Esophagus squamous epithelium (tissue), 5 donors: Measurements from ENCODE around the gene HDAC8. TPM values are rescaled to one million over a fixed set of nuclear protein-coding genes. Genes with fewer than 3 reads are reported as not detected.

ENCODE experiments used
- DNase-seq: peaks from one replicate; lab custom pipeline; 2025; lab: John Stamatoyannopoulos, UW
- H3K27ac ChIP-seq, 4 donors: fragments of 200-600 bp; sonication (generic); one replicate each; pipeline ENCODE4 v1.5.1; 2016 to 2019; ENCODE audit warnings: mild to moderate bottlenecking in 1 of 4
- H3K27me3 ChIP-seq, 4 donors: fragments of 200-600 bp; sonication (generic); 1 replicate in 3 of 4; 2 replicates in 1 of 4; pipeline versions ENCODE4 v1.5.1 to v1.6.0; 2017 to 2021; ENCODE audit warnings: antibody characterized with exemption in 1 of 4
- H3K36me3 ChIP-seq, 3 donors: fragments of 200-600 bp; sonication (generic); one replicate each; pipeline ENCODE4 v1.5.1; 2016 to 2019
- H3K4me1 ChIP-seq, 3 donors: fragments of 200-600 bp; sonication (generic); one replicate each; pipeline ENCODE4 v1.5.1; 2017 to 2019
- H3K4me3 ChIP-seq, 4 donors: fragments of 200-600 bp; sonication (generic); 1 replicate in 3 of 4; 2 replicates in 1 of 4; pipeline ENCODE4 v1.5.1; 2016 to 2019; ENCODE audit warnings: mild to moderate bottlenecking in 2 of 4, moderate library complexity in 1 of 4
- H3K9me3 ChIP-seq, 3 donors: fragments of 200-600 bp; sonication (generic); one replicate each; pipeline ENCODE4 v1.5.1; 2016 to 2019
- CTCF ChIP-seq, 6 experiments: fragments of 450-650 bp in 4 of 6; fragments of 200-600 bp in 2 of 6; sonication (generic) in 2 of 6; IDR thresholded peaks; one replicate each; pipeline ENCODE4 v1.5.1; 2016 to 2019; ENCODE audit warnings: antibody characterized with exemption in 6 of 6, mild to moderate bottlenecking in 4 of 6, moderate library complexity in 4 of 6
- POLR2A ChIP-seq, 4 donors: fragments of 450-650 bp; IDR thresholded peaks; one replicate each; pipeline ENCODE4 v1.6.1; 2017; ENCODE audit warnings: antibody characterized with exemption in 4 of 4, mild to moderate bottlenecking in 4 of 4, moderate library complexity in 3 of 4
- WGBS, 2 donors: methylation state at CpG; one replicate each; pipeline ENCODE4 v1.1.5; 2018; 5-methylcytosine and 5-hydroxymethylcytosine counted together
- intact Hi-C: fragments of 100-400 bp; cut with DNase I; formaldehyde crosslinking; loops from one replicate; pipeline ENCODE4 v1.15.0; 2022
- total RNA-seq, 4 donors: library from RNA; depleted of rRNA; stranded (reverse); fragments of >200 nt; gene quantifications; one replicate each; pipeline ENCODE4 v1.1.0, GENCODE V29; 2016
- donor health status: DM: yes; HTN: yes; CAD: no.

The HDAC8 gene
- total RNA-seq, 4 donors from 2014 or later, result 16.8 to 26.9 (median 18.0) TPM

DNA sequence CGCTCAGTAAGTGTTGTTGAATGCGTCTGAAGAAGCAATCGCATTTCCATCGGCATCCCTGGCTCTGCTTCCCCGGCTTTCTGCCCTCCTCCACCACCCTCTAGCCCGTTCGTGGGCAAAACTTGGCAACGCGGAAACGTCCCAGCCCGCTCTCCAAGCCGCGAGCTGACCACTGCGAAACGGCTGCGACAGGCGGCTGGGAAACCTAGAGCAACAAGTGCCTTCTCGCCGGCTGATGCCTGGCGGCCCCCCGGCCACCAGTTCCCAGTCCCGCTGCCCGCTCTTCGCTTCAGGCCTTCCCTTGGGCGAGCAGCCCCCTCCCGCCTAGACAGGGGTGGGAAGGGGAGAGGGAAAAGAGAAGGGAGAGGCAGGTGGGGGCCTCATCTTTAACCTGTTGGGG, 267.8 kb downstream of the HDAC8 start:
- Histone ChIP-seq H3K9me3 (no peaks in the 10 kb centered on the region), H3K4me1 (peaks cover 20 to 44% (median 21%) of the 10 kb centered on the region in 3 donors), H3K27me3 (peaks cover 0 to 74% (median 31%) of the 10 kb centered on the region in 4 donors), H3K4me3 (peak overlapping the region in 2 of 4 donors; percentile 54 to 67), H3K36me3 (no peaks in the 10 kb centered on the region), H3K27ac (no peak overlapping the region)
- DNase-seq, result no peak
- 5 to 16% methylated on average over 6 to 13 of the region's 26 CpGs for WGBS, 2 donors
- intact Hi-C loops, result no loop called here
- TF ChIP-seq POLR2A (IDR thresholded peaks at IDR 0.05) (no peak), CTCF (IDR thresholded peaks at IDR 0.05) (no peak)

DNA sequence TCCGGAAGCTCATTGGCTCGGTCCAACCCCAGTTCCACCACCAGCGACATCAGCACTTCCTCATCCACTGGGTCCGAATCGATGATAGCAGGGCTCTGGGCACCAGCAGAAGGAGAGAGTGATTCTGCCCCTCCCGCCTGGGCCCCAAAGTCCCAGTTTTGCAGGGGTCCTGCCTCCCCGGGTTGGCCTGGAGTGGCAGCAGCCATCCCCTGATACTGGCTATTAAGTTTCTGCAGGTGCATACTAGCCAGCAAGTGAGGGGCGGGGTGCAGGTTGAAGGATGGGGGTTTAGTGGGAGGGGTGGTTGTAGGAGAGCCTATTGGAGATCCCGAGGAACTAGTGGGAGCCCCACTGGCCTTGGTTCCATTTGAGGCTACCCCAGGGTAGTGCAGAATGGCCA, 270.9 kb downstream of the HDAC8 start:
- intact Hi-C loops, result no loop called here

DNA sequence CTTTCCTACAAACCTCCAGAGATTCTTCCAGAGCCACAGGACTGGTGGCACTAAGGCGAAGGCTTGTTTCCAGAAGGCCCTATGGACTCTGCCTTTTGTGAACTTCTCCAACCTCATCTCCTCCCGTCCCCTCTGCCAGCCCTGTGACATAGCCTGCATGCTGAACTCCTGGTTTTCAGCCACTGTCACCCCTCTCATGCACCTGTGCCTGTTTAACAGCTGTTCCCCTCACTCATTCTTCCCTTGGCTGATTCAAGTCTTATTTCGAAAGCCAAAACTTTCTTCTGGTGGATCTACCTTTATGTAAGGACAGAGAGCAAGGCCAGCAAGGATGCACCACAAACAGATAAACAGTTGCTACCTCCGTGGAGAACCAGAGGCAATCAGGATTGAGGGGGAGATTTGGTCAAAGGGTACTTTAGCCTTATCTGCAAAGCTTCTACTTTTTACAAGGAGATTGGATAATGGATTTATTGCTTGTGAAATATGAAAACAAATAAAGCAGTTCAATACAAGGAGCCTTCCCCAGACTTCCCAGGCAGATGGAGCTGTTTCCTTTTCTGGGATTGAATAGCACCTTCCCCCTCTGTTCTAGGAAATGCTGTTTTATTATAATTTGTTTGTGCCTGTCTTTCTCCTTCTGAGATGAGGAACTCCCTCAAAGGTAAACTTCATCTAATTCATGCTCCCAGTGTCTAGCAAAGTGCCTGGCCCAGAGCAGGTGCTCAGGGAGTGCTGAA, 272.6 kb downstream of the HDAC8 start:
- H3K4me1 ChIP-seq, result peaks cover 0 to 6% (median 4%) of the 10 kb centered on the region in 3 donors
- H3K4me3 ChIP-seq, result no peak overlapping the region
- intact Hi-C loops, result no loop called here
- no peak for TF ChIP-seq CTCF (IDR thresholded peaks at IDR 0.05)
- TF ChIP-seq POLR2A (IDR thresholded peaks at IDR 0.05), result no peak
- H3K36me3 ChIP-seq, result no peaks in the 10 kb centered on the region
- H3K27me3 ChIP-seq, result peaks cover 0 to 36% (median 12%) of the 10 kb centered on the region in 4 donors
- DNase-seq, result no peak
- WGBS, 2 donors, result 69 to 80% methylated on average over 2 to 4 of the region's 4 CpGs
- no peaks in the 10 kb centered on the region for H3K9me3 ChIP-seq
- H3K27ac ChIP-seq, result no peak overlapping the region

More for the DNA sequence above, 270.9 kb downstream of the HDAC8 start:
- H3K9me3 ChIP-seq, result no peaks in the 10 kb centered on the region
- TF ChIP-seq POLR2A (IDR thresholded peaks at IDR 0.05), result no peak
- no peak for TF ChIP-seq CTCF (IDR thresholded peaks at IDR 0.05)
- H3K36me3 ChIP-seq, result no peaks in the 10 kb centered on the region
- H3K4me1 ChIP-seq, result peaks cover 13 to 19% (median 15%) of the 10 kb centered on the region in 3 donors
- 69% methylated on average over 4 of the region's 9 CpGs; no CpG with 5 or more reads in 1 of the 2 donors for WGBS, 2 donors
- H3K4me3 ChIP-seq, result no peak overlapping the region
- H3K27me3 ChIP-seq, result peaks cover 0 to 53% (median 20%) of the 10 kb centered on the region in 4 donors
- DNase-seq, result no peak
- no peak overlapping the region for H3K27ac ChIP-seq

DNA sequence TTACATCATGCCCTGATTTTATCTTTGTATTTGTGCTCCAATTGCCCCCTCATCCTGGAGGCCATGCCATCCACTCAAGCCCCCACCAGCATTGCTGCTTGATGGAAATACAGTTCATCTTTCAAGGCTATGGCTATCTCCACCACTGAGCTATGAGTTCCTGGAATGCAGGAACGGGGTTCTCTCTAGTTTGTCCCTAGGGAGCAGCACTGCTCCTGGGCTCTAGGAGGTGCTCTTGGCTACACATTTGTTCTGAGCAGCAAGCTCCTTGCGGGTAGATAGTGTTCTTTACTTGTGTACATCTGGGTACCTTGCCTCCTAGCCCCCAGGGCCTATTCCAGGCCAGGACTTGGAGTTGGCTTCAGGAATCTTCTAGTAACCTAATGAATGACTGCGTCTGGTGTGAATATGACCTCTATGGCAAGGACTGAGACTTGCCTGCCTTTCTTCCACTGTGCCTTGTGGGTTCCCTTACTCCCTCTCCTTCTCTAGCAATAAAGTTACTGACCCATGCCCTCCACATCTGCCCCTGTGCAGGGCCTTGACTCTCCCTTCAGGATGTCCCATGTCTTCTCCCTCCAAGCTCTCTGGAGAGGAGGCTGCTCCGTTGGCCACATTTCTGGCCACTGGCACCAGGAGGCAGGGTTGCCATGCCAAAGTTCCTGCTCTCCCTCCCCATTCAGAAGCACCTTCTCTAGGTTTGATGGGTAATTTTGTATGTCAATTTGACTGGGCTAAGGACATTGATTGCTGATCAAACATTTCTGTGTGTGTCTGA, 274.5 kb downstream of the HDAC8 start:
- no peak for DNase-seq
- Histone ChIP-seq H3K9me3 (no peaks in the 10 kb centered on the region), H3K27me3 (peaks cover 0 to 17% (median 6%) of the 10 kb centered on the region in 4 donors), H3K27ac (no peak overlapping the region), H3K4me3 (no peak overlapping the region), H3K4me1 (no peaks in the 10 kb centered on the region), H3K36me3 (no peaks in the 10 kb centered on the region)
- TF ChIP-seq CTCF (IDR thresholded peaks at IDR 0.05), result peak in 2 of 6 experiments; percentile 6 to 36
- TF ChIP-seq POLR2A (IDR thresholded peaks at IDR 0.05), result no peak
- intact Hi-C loops, result no loop called here
- WGBS, 2 donors, result 9 to 36% methylated on average over 2 to 3 of the region's 4 CpGs

GRCh38 chrX:72296991-72297390, 275.7 kb downstream of the HDAC8 start:
- 39 to 77% methylated on average over 1 of the region's 1 CpG for WGBS, 2 donors
- TF ChIP-seq CTCF (IDR thresholded peaks at IDR 0.05), result no peak
- TF ChIP-seq POLR2A (IDR thresholded peaks at IDR 0.05), result no peak
- H3K27ac ChIP-seq, result no peak overlapping the region
- H3K36me3 ChIP-seq, result no peaks in the 10 kb centered on the region
- no peak overlapping the region for H3K4me3 ChIP-seq
- intact Hi-C loops, result no loop called here
- H3K4me1 ChIP-seq, result no peaks in the 10 kb centered on the region
- no peaks in the 10 kb centered on the region for H3K9me3 ChIP-seq
- DNase-seq, result no peak
- peaks cover 0 to 5% (median 4%) of the 10 kb centered on the region in 4 donors for H3K27me3 ChIP-seq
